GM19372 (cell line): Measurements from ENCODE around the gene DIS3.
"Not testable (repeated sequence)": the region's sequence is repeated elsewhere in the genome, so short reads cannot be mapped to it uniquely, and the experiment has no call there.

Experiments
- ATAC-seq: cut with Tn5 transposase; IDR thresholded peaks from one replicate; pipeline ENCODE4 v1.9.1; 2021; ENCODE audit warnings: mild to moderate bottlenecking, low read depth, moderate library complexity; ENCODE audit not compliant: unreplicated experiment

DIS3 gene

GRCh38 chr13:72754111-72754510 lies 27.6 kb downstream of the DIS3 start:
- ATAC-seq: no peak

DNA sequence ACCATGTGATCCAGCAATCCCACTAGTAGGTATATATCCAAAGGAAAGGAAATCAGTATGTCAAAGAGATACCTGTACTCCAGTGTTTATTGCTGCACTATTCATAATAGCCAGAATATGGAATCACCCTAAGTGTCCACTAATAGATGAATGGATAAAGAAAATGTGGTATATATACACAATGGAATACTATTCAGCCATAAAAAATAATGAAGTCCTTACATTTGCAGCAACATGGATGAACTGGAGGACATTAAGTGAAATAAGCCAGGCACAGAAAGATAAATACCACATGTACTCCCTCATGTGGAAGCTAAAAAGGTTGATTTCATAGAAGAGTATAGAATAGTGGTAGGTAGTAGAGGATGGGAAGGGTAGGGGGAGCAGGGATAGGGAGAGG lies 30.5 kb downstream of the DIS3 start:
- ATAC-seq: no peak

GRCh38 chr13:72745260-72745659 lies 36.4 kb downstream of the DIS3 start:
- ATAC-seq: no peak

GRCh38 chr13:72740015-72740414 lies 41.7 kb downstream of the DIS3 start:
- no peak for ATAC-seq

DNA sequence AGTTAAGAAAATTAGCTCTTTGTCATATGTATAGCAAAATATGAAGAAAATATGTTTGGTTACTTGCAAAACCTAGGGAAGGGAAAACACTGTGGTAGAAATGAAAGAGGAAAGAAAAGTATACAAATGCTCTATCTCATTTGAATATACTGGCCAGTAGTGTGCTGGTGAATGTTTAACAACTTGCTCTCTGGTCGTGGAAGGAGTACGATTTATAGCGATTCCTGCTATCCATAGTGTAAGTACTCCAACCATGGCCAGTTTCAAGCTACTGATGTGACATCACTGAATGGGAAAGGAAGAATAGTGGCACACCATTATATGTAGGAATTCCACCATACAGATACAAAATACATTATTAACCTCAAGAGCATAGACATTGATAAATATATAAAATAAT lies 44.7 kb downstream of the DIS3 start:
- no peak for ATAC-seq

DNA sequence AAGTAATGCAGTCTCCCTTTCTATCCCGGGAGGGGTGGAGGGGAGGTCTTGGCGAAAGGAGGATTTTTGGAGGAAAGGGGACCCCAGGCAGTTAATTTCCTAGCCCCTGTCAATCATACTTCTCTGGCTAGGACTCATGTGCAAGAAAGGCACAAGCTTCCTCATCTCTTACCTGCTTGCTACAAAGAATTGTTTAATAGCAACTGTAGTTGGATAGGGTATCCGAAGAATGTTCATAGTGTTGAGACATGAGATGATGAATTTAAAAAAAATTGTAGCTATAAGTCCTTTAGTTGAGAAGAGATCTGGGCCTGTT lies 53.5 kb downstream of the DIS3 start:
- no peak for ATAC-seq

- ATAC-seq: peak; percentile 89
Observed at GRCh38 chr13:72727417-72728289, 54.0 kb downstream of the DIS3 start, which contains the start of the genes BORA and MZT1. Gene BORA (plus strand): TSS chr13:72727923. CDS start chr13:72728941, 1,018 bp downstream. Gene MZT1 (minus strand): TSS chr13:72727629. CDS start chr13:72727602, 27 bp downstream.

DNA sequence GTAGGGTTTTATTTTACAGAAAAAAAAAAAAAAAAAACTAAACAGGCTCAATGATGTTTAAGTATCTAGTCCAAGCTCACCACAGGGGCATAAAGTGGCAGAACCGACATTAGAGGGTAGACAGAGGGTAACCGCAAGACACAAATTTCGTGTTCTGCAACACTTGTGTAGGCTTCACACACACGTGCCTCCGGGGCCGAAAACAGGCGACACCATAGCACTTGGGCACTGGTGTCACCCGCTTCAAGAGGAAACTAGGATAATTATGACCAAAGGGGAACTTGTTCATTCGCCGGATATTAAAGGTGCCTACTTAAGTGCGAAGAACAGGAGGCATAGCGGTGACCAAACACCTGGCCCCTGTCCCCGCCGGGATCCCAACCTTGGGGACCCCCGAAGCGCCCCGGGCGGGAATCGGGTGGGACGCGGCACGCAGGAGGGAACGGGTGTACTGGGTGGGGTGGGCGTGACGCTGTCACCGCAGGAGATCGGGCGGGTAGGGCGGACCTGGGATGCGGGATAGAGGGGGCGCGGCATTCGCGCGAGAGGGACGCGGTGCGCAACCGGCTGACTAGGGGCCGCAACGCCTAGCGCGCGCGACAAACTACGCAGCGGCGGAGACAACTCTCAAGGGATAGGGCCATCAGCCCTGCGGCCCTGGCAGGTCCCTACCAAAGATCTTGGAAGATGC lies 54.8 kb downstream of the DIS3 start:
- ATAC-seq: peak; percentile 22

- not testable (repeated sequence) for ATAC-seq
Observed at GRCh38 chr13:72726185-72726584, 55.5 kb downstream of the DIS3 start.

GRCh38 chr13:72716776-72717175 lies 64.9 kb downstream of the DIS3 start:
- ATAC-seq: no peak
